HepG2 (cell line): ENCODE measurements around the gene NET1. TPM values are rescaled to one million over a fixed set of nuclear protein-coding genes. Genes with fewer than 3 reads are reported as not detected.

Source experiments
- ARHGAP35 ChIP-seq: sonication (generic); formaldehyde crosslinking; IDR thresholded peaks from 2 replicates; pipeline ENCODE4 v1.9.0; 2022; ENCODE audit warnings: mild to moderate bottlenecking, inconsistent platforms, moderate library complexity, missing genetic modification reagents, borderline replicate concordance
- ATF6 ChIP-seq: sonication (generic); formaldehyde crosslinking; conservative IDR thresholded peaks from 2 replicates; pipeline ENCODE4 v1.4.0; 2020; ENCODE audit warnings: missing genetic modification reagents
- BORCS8-MEF2B ChIP-seq: sonication (generic); formaldehyde crosslinking; IDR thresholded peaks from 2 replicates; pipeline ENCODE4 v1.8.0; 2022; ENCODE audit warnings: mild to moderate bottlenecking, missing genetic modification reagents
- CERS6 ChIP-seq: sonication (generic); formaldehyde crosslinking; IDR thresholded peaks from 2 replicates; pipeline ENCODE4 v1.5.0; 2020; ENCODE audit warnings: missing genetic modification reagents
- CHD2 ChIP-seq: IDR thresholded peaks from 2 replicates; pipeline ENCODE4 v1.6.1; 2011; ENCODE audit warnings: low read depth, low read length, improper control_type of control experiment
- MNT ChIP-seq: fragments of 450-650 bp; IDR thresholded peaks from 2 replicates; pipeline ENCODE4 v1.6.1; 2016
- NR2F6 ChIP-seq, 2 experiments: IDR thresholded peaks; 2 replicates each; pipeline ENCODE4 v1.6.1; 2016; ENCODE audit warnings: antibody characterized with exemption in 1 of 2, mild to moderate bottlenecking in 1 of 2
- SIN3B ChIP-seq: fragments of 150-350 bp; IDR thresholded peaks from 2 replicates; pipeline ENCODE4 v1.6.1; 2014; ENCODE audit warnings: low read length
- ZBTB40 ChIP-seq, 2 experiments: fragments of 450-650 bp in 1 of 2; sonication (generic) in 1 of 2; formaldehyde crosslinking in 1 of 2; IDR thresholded peaks; 2 replicates each; pipeline versions ENCODE4 v1.6.1 to v1.8.0; 2016 to 2022; ENCODE audit warnings: antibody characterized with exemption in 1 of 2, mild to moderate bottlenecking in 1 of 2, missing genetic modification reagents in 1 of 2
- ZNF10 ChIP-seq: sonication (generic); formaldehyde crosslinking; IDR thresholded peaks from 2 replicates; pipeline ENCODE4 v1.4.0; 2020; ENCODE audit warnings: mild to moderate bottlenecking, low read depth, missing genetic modification reagents, borderline replicate concordance
- ZNF207 ChIP-seq: fragments of 450-650 bp; IDR thresholded peaks from 2 replicates; pipeline ENCODE4 v1.6.1; 2016; ENCODE audit warnings: antibody characterized with exemption, borderline replicate concordance
- ZNF724P ChIP-seq: sonication (generic); formaldehyde crosslinking; IDR thresholded peaks from 2 replicates; pipeline ENCODE4 v1.8.0; 2022; ENCODE audit warnings: missing genetic modification reagents, borderline replicate concordance
- ZNF766 ChIP-seq: sonication (generic); formaldehyde crosslinking; IDR thresholded peaks from 2 replicates; pipeline ENCODE4 v1.5.0; 2020; ENCODE audit warnings: missing genetic modification reagents, borderline replicate concordance
- ZSCAN20 ChIP-seq: sonication (generic); formaldehyde crosslinking; IDR thresholded peaks from 2 replicates; pipeline ENCODE4 v1.4.0; 2020; ENCODE audit warnings: missing genetic modification reagents, mild to moderate bottlenecking, borderline replicate concordance
- polyA plus RNA-seq, 8 experiments: library from polyadenylated mRNA; depleted of rRNA in 3 of 8; stranded (reverse) in 7 of 8; unstranded in 1 of 8; fragments of >200 nt; fragmentation: Illumina TruSeq in 4 of 8; extraction: Trizol in 4 of 8; gene quantifications; 2 replicates each; pipeline versions ENCODE4 v1.2.1 to v1.2.3, GENCODE V29; 2011 to 2016; ENCODE audit warnings: low read depth in 4 of 8, missing spikeins in 1 of 8, mixed read lengths in 1 of 8; ENCODE audit not compliant: insufficient read depth in 1 of 8
- total RNA-seq, 5 experiments: library from RNA; depleted of rRNA; stranded (reverse); fragments of >200 nt; fragmentation: Illumina TruSeq; extraction: Trizol; gene quantifications; 2 replicates each; pipeline ENCODE4 v1.2.3, GENCODE V29; 2016; ENCODE audit warnings: low read depth in 1 of 5

The NET1 gene
- total and polyA plus RNA-seq, 2 of the 13 experiments (the other 11 are each of a cell fraction or from before 2014, with no cell fraction given) = 48.1 to 65.8 TPM

GRCh38 chr10:5446390-5446926, 34.1 kb downstream of the NET1 start (continued):
- no peak for TF ChIP-seq ZBTB40 (IDR thresholded peaks at IDR 0.05)
- TF ChIP-seq ZBTB40 (CRISPR knock-in tag; IDR thresholded peaks at IDR 0.05) = peak; percentile 71; the same call in 1 of the 2 replicates
- peak; percentile 61; the same call in 1 of the 2 replicates for TF ChIP-seq SIN3B
- no peak for TF ChIP-seq ZNF207
- TF ChIP-seq ZNF724P (CRISPR knock-in tag) = peak; percentile 85; the same call in 1 of the 2 replicates
- peak; percentile 92 for TF ChIP-seq BORCS8-MEF2B
- no peak for TF ChIP-seq CERS6 (CRISPR knock-in tag)
- peak; percentile 58; the same call in 1 of the 2 replicates for TF ChIP-seq ZSCAN20 (CRISPR knock-in tag)
- TF ChIP-seq NR2F6 (IDR thresholded peaks at IDR 0.05) = 0 out of 2 replicates have a peak, but pooled peaks have one; percentile 11
- TF ChIP-seq NR2F6 (CRISPR knock-in tag; IDR thresholded peaks at IDR 0.05) = peak; percentile 84
- TF ChIP-seq MNT = peak; percentile 73
- TF ChIP-seq ZNF766 (CRISPR knock-in tag) = peak; percentile 86; the same call in 1 of the 2 replicates
- no peak for TF ChIP-seq CHD2
- 0 out of 2 replicates have a peak, but pooled peaks have one; percentile 53 for TF ChIP-seq ARHGAP35 (CRISPR knock-in tag)
- no peak for TF ChIP-seq ZNF10 (CRISPR knock-in tag)
- TF ChIP-seq ATF6 (CRISPR knock-in tag) = 0 out of 2 replicates have a peak, but pooled peaks have one; percentile 86
